B cell (primary cell): ENCODE results near the gene CACNG4. TPM values are rescaled to one million over a fixed set of nuclear protein-coding genes. Genes with fewer than 3 reads are reported as not detected.

Experiments
- ATAC-seq: fragments of 200-7000 bp; cut with Tn5 transposase; one replicate; pipeline ENCODE4 v1.10.0; 2021; ENCODE audit warnings: low read depth, mild to moderate bottlenecking, moderate number of reproducible peaks, moderate library complexity
- CTCF ChIA-PET: fragments of 350-600 bp; sonication (Branson Sonifier 250); formaldehyde crosslinking; loops from one replicate; lab custom pipeline; 2021; ENCODE audit warnings: antibody characterized with exemption, inconsistent platforms; lab: Charles Lee
- POLR2A ChIA-PET: fragments of 350-600 bp; sonication (Branson Sonifier 250); formaldehyde crosslinking; loops from one replicate; lab custom pipeline; 2021; ENCODE audit warnings: antibody characterized with exemption; lab: Charles Lee
- DNase-seq: peaks from one replicate; pipeline ENCODE4 v3.0.0; 2013
- H2AFZ ChIP-seq: 2 replicates; pipeline ENCODE4 v1.6.1; 2012; ENCODE audit warnings: mild to moderate bottlenecking, low read depth, low read length; ENCODE audit not compliant: insufficient read depth, poor library complexity, severe bottlenecking
- H3K27ac ChIP-seq, 2 donors: 1 replicate in 1 of 2; 2 replicates in 1 of 2; pipeline ENCODE4 v1.5.1; 2012 to 2013; ENCODE audit warnings: low read length in 2 of 2, mild to moderate bottlenecking in 2 of 2, moderate library complexity in 1 of 2
- H3K27me3 ChIP-seq, 4 experiments: fragments of 200-600 bp in 1 of 4; sonication (generic) in 1 of 4; replicated peaks in 1 of 4; 1 replicate in 2 of 4; 2 replicates in 2 of 4; pipeline versions ENCODE4 v1.6.1 to v1.7.0; 2013 to 2016; ENCODE audit warnings: low read length in 3 of 4, mild to moderate bottlenecking in 2 of 4, mixed read lengths in 1 of 4, moderate library complexity in 1 of 4; ENCODE audit not compliant: insufficient read depth in 4 of 4, control insufficient read depth in 3 of 4; ENCODE audit errors: control extremely low read depth in 1 of 4
- H3K36me3 ChIP-seq, 2 experiments: replicated peaks in 1 of 2; 1 replicate in 1 of 2; 2 replicates in 1 of 2; pipeline versions ENCODE4 v1.6.1 to v1.7.1; 2013; ENCODE audit warnings: low read length in 1 of 2; ENCODE audit not compliant: insufficient read depth in 2 of 2, control insufficient read depth in 1 of 2; ENCODE audit errors: control extremely low read depth in 1 of 2, extremely low read depth in 1 of 2
- H3K4me1 ChIP-seq, 2 donors: fragments of 200-600 bp in 1 of 2; sonication (generic) in 1 of 2; 1 replicate in 1 of 2; 2 replicates in 1 of 2; pipeline versions ENCODE4 v1.5.1 to v1.6.1; 2013 to 2017; ENCODE audit warnings: low read length in 2 of 2; ENCODE audit not compliant: control insufficient read depth in 2 of 2, insufficient read depth in 2 of 2
- H3K4me2 ChIP-seq: replicated peaks from 2 replicates; pipeline ENCODE3; 2012; ENCODE audit warnings: mild to moderate bottlenecking, low read depth, low read length; ENCODE audit not compliant: poor library complexity, severe bottlenecking
- H3K4me3 ChIP-seq, 5 experiments: fragments of 200-600 bp in 1 of 5; sonication (generic) in 1 of 5; 1 replicate in 3 of 5; 2 replicates in 2 of 5; pipeline versions ENCODE4 v1.5.1 to v1.7.0; 2011 to 2016; ENCODE audit warnings: low read length in 4 of 5, mild to moderate bottlenecking in 4 of 5, low read depth in 2 of 5, control low read depth in 1 of 5, moderate library complexity in 1 of 5; ENCODE audit not compliant: insufficient read depth in 1 of 5; ENCODE audit errors: control extremely low read depth in 1 of 5, extremely low read depth in 1 of 5
- H3K79me2 ChIP-seq: fragments of 200-600 bp; sonication (generic); one replicate; pipeline ENCODE4 v1.6.0; 2016; ENCODE audit warnings: low read length; ENCODE audit not compliant: control insufficient read depth, insufficient read depth
- H3K9ac ChIP-seq: fragments of 200-600 bp; sonication (generic); 2 replicates; pipeline ENCODE4 v1.6.1; 2017; ENCODE audit warnings: mild to moderate bottlenecking, low read length, moderate library complexity
- H3K9me3 ChIP-seq, 3 donors: one replicate each; pipeline versions ENCODE4 v1.6.1 to v1.7.1; 2013; ENCODE audit warnings: low read length in 2 of 3; ENCODE audit not compliant: control insufficient read depth in 2 of 3, insufficient read depth in 1 of 3; ENCODE audit errors: control extremely low read depth in 1 of 3
- H4K20me1 ChIP-seq: 2 replicates; pipeline ENCODE4 v1.6.0; 2012; ENCODE audit warnings: mild to moderate bottlenecking, low read length; ENCODE audit not compliant: insufficient read depth, control insufficient read depth, poor library complexity, severe bottlenecking
- H3K27ac Mint-ChIP-seq: one replicate; pipeline ENCODE4 v1.8.0; 2021; ENCODE audit warnings: mixed read lengths
- H3K27me3 Mint-ChIP-seq: one replicate; pipeline ENCODE4 v1.8.0; 2021; ENCODE audit warnings: mixed read lengths
- H3K4me1 Mint-ChIP-seq: one replicate; pipeline ENCODE4 v1.8.0; 2021; ENCODE audit warnings: mixed read lengths
- H3K4me3 Mint-ChIP-seq: one replicate; pipeline ENCODE4 v1.8.0; 2021; ENCODE audit warnings: mixed read lengths
- H3K9me3 Mint-ChIP-seq: one replicate; pipeline ENCODE4 v1.8.0; 2022; ENCODE audit warnings: mixed read lengths; ENCODE audit not compliant: insufficient read depth
- EZH2 ChIP-seq: IDR thresholded peaks from 2 replicates; pipeline ENCODE4 v1.6.1; 2012; ENCODE audit warnings: borderline replicate concordance, low read depth, mild to moderate bottlenecking, moderate library complexity, low read length; ENCODE audit not compliant: insufficient read depth, poor library complexity, severe bottlenecking
- WGBS: methylation state at CpG from one replicate; pipeline ENCODE4 v1.1.5; 2013; ENCODE audit warnings: missing lambda C conversion rate; ENCODE audit not compliant: insufficient coverage; 5-methylcytosine and 5-hydroxymethylcytosine counted together
- intact Hi-C: fragments of 100-400 bp; cut with micrococcal nuclease; formaldehyde crosslinking; loops from one replicate; pipeline ENCODE4 v1.10.0; 2022
- polyA plus RNA-seq: library from polyadenylated mRNA; depleted of rRNA; stranded (reverse); fragments of >200 nt; gene quantifications from 2 replicates; pipeline ENCODE4 v1.2.3, GENCODE V29; 2012
- total RNA-seq, 2 donors: library from RNA; stranded (reverse); fragments of 120-200 nt in 1 of 2; gene quantifications; 1 replicate in 1 of 2; 2 replicates in 1 of 2; pipeline versions ENCODE4 v1.2.3 to v1.2.4, GENCODE V29; 2013 to 2022
- TF ChIP-seq, protein P1 (sequence below): fragments of 200-600 bp; IDR thresholded peaks from one replicate; pipeline ENCODE4 v1.8.0; 2022; ENCODE audit warnings: antibody characterized with exemption, mild to moderate bottlenecking

Gene CACNG4
- total and polyA plus RNA-seq, 2 donors (not counting 1 experiment from before 2014, with no cell fraction given): not detected

DNA sequence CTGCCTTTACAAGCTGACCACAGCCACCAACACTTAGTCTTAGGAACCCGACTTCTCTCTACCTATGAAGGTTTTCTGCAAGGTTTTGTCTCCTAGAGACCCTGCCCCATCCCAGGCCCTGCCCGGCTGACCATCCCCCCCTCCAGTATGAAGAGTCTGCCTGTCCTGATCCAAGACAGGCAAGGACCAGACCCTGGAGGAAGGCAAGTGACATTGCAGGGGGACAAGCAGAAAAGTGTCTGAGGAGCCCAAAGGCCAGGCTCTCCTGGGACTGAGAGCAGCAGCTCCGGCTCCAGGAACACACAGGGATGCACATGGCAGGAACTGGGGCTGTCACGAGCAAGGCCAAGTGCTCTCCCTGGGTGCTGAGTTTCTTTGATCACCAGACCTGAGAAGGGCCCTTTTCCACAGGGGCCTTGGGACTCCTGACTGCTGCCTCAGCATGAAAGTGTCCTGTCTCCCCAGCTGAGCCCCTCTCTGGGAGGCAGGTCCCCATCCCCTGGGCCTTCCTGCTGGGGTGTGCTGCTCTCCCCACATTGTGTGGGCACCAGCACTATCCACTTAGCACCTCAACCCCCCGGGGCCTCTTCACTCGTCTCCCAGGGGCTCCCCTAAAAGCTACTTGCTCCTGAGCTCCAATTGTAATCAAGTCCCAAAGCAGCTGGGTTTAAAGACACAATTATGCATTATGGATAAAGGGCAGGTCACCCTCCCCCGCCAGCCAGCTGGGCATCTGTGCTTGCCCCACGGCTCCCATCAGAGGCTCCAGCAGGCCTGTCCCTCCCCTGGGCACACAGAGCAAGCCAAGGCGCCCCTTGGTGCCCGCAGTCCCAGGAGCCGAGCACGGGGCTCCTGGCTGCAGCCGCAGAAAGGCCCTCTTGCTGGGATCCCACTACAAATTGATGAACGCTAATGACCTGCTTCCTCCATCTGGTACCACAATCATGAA, 11.6 kb upstream of the CACNG4 start:
- H3K4me2 ChIP-seq: no peak overlapping the region
- no peaks in the 10 kb centered on the region for H3K4me1 Mint-ChIP-seq
- H3K9ac ChIP-seq: no peak overlapping the region
- CTCF ChIA-PET: no interaction called here
- DNase-seq (no peak), ATAC-seq (no peak)
- H4K20me1 ChIP-seq: no peaks in the 10 kb centered on the region
- H3K27me3 Mint-ChIP-seq: peaks cover 4% of the 10 kb centered on the region
- H3K27me3 ChIP-seq: no peaks in the 10 kb centered on the region
- H3K27ac Mint-ChIP-seq: no peak overlapping the region
- no peaks in the 10 kb centered on the region for H3K79me2 ChIP-seq
- H3K4me1 ChIP-seq: no peaks in the 10 kb centered on the region
- TF ChIP-seq, protein P1, sequence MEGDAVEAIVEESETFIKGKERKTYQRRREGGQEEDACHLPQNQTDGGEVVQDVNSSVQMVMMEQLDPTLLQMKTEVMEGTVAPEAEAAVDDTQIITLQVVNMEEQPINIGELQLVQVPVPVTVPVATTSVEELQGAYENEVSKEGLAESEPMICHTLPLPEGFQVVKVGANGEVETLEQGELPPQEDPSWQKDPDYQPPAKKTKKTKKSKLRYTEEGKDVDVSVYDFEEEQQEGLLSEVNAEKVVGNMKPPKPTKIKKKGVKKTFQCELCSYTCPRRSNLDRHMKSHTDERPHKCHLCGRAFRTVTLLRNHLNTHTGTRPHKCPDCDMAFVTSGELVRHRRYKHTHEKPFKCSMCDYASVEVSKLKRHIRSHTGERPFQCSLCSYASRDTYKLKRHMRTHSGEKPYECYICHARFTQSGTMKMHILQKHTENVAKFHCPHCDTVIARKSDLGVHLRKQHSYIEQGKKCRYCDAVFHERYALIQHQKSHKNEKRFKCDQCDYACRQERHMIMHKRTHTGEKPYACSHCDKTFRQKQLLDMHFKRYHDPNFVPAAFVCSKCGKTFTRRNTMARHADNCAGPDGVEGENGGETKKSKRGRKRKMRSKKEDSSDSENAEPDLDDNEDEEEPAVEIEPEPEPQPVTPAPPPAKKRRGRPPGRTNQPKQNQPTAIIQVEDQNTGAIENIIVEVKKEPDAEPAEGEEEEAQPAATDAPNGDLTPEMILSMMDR: no peak
- TF ChIP-seq EZH2: no peak
- 88% methylated on average over 10 of the region's 14 CpGs for WGBS
- no peak overlapping the region for H2AFZ ChIP-seq
- no peak overlapping the region for H3K4me3 ChIP-seq
- POLR2A ChIA-PET: no interaction called here
- intact Hi-C loops: no loop called here
- H3K4me3 Mint-ChIP-seq: no peak overlapping the region
- no peak overlapping the region for H3K27ac ChIP-seq
- H3K9me3 Mint-ChIP-seq: no peaks in the 10 kb centered on the region
- H3K36me3 ChIP-seq: no peaks in the 10 kb centered on the region
- no peaks in the 10 kb centered on the region for H3K9me3 ChIP-seq

DNA sequence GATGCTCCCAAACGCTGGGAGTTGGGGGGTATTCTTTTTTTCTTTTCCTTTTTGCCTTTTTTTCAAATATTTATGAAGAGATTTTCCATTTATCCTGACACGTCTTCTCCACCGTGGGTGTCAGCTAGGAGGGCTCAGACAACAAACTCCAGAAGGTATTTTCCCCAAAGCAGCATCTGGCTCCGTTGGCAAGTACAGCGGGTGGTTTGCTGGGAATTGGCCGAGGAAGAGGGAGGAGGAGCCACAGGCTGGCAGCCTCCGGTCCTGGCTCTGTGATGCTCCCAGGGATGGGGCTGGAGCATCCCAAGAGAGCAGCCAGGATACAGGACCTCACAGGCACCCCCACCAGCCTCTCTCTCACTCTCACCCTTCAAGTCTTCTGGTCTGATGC, 10.9 kb upstream of the CACNG4 start:
- H3K27ac Mint-ChIP-seq: no peak overlapping the region
- Histone ChIP-seq H3K9me3 (no peaks in the 10 kb centered on the region), H3K79me2 (no peaks in the 10 kb centered on the region), H4K20me1 (no peaks in the 10 kb centered on the region), H3K27me3 (no peaks in the 10 kb centered on the region), H2AFZ (no peak overlapping the region), H3K4me3 (no peak overlapping the region), H3K27ac (no peak overlapping the region), H3K4me2 (no peak overlapping the region), H3K9ac (no peak overlapping the region), H3K4me1 (no peaks in the 10 kb centered on the region), H3K36me3 (no peaks in the 10 kb centered on the region)
- intact Hi-C loops: no loop called here
- no peak for DNase-seq
- POLR2A ChIA-PET: no interaction called here
- TF ChIP-seq, protein P1: no peak
- TF ChIP-seq EZH2: no peak
- WGBS: 89% methylated on average over 3 of the region's 7 CpGs
- no peak for ATAC-seq
- no peak overlapping the region for H3K4me3 Mint-ChIP-seq
- no peaks in the 10 kb centered on the region for H3K4me1 Mint-ChIP-seq
- no peaks in the 10 kb centered on the region for H3K9me3 Mint-ChIP-seq
- CTCF ChIA-PET: no interaction called here
- H3K27me3 Mint-ChIP-seq: peaks cover 4% of the 10 kb centered on the region
